ENCODE results near the gene CT47B1. TPM values are rescaled to one million over a fixed set of nuclear protein-coding genes. Genes with fewer than 3 reads are reported as not detected.
"Not testable (repeated sequence)": the region's sequence is repeated elsewhere in the genome, so short reads cannot be mapped to it uniquely, and the experiment has no call there.

CT47B1 gene
- total and polyA plus RNA-seq, 11 donors, result not detected

- H3K4me1 ChIP-seq, result no peaks in the 10 kb centered on the region
- peaks cover 0 to 4% (median 0%) of the 10 kb centered on the region in 9 donors for H3K27me3 ChIP-seq
- no peaks in the 10 kb centered on the region for H3K36me3 ChIP-seq
- no peak overlapping the region for H3K4me3 ChIP-seq
- no peak overlapping the region for H3K27ac ChIP-seq
- DNase-seq (no peak), ATAC-seq (no peak)
- intact Hi-C loops (cut with DNase I), result no loop called here
- TF ChIP-seq POLR2A (IDR thresholded peaks at IDR 0.05), result no peak
- no peak for TF ChIP-seq CTCF (IDR thresholded peaks at IDR 0.05)
- no peaks in the 10 kb centered on the region for H3K9me3 ChIP-seq
Observed at GRCh38 chrX:120839491-120839890, 36.2 kb downstream of the CT47B1 start.

- H3K9me3 ChIP-seq, result peaks cover 0 to 22% (median 0%) of the 10 kb centered on the region in 12 donors
- H3K27ac ChIP-seq; H3K27me3 ChIP-seq; DNase-seq; H3K4me3 ChIP-seq; ATAC-seq; H3K36me3 ChIP-seq; H3K4me1 ChIP-seq; intact Hi-C loops (cut with DNase I): not testable (repeated sequence)
- 84 to 91% (median 89%) methylated on average over 1 of the region's 1 CpG for WGBS, 4 donors
Observed at GRCh38 chrX:120827213-120827612, 48.5 kb downstream of the CT47B1 start.

GRCh38 chrX:120825146-120825545 is 50.5 kb downstream of the CT47B1 start:
- H3K36me3 ChIP-seq, result no peaks in the 10 kb centered on the region
- H3K4me1 ChIP-seq, result no peaks in the 10 kb centered on the region
- H3K4me3 ChIP-seq, result no peak overlapping the region
- 39 to 65% (median 45%) methylated on average over 2 of the region's 2 CpGs for WGBS, 4 donors
- H3K27ac ChIP-seq, result no peak overlapping the region
- no peak for TF ChIP-seq POLR2A (IDR thresholded peaks at IDR 0.05)
- TF ChIP-seq CTCF (IDR thresholded peaks at IDR 0.05), result no peak
- ATAC-seq (no peak), DNase-seq (no peak)
- intact Hi-C loops (cut with DNase I), result no loop called here
- H3K27me3 ChIP-seq, result no peaks in the 10 kb centered on the region
- peaks cover 0 to 18% (median 0%) of the 10 kb centered on the region in 12 donors for H3K9me3 ChIP-seq

- intact Hi-C loops (cut with DNase I), result no loop called here
- WGBS, 4 donors, result 65 to 88% (median 83%) methylated on average over 1 of the region's 1 CpG
- no peak overlapping the region for H3K4me3 ChIP-seq
- H3K9me3 ChIP-seq, result peaks cover 0 to 14% (median 0%) of the 10 kb centered on the region in 12 donors
- no peak for TF ChIP-seq CTCF (IDR thresholded peaks at IDR 0.05)
- no peak for TF ChIP-seq POLR2A (IDR thresholded peaks at IDR 0.05)
- H3K36me3 ChIP-seq, result no peaks in the 10 kb centered on the region
- ATAC-seq, result no peak
- no peak for DNase-seq
- no peaks in the 10 kb centered on the region for H3K4me1 ChIP-seq
- no peak overlapping the region for H3K27ac ChIP-seq
- H3K27me3 ChIP-seq, result no peaks in the 10 kb centered on the region
Observed at GRCh38 chrX:120824021-120824420, 51.6 kb downstream of the CT47B1 start.

GRCh38 chrX:120823556-120823955 is 52.1 kb downstream of the CT47B1 start:
- no peak for DNase-seq
- TF ChIP-seq POLR2A (IDR thresholded peaks at IDR 0.05) (no peak), CTCF (IDR thresholded peaks at IDR 0.05) (no peak)
- Histone ChIP-seq H3K27ac (no peak overlapping the region), H3K4me3 (no peak overlapping the region), H3K4me1 (no peaks in the 10 kb centered on the region), H3K36me3 (no peaks in the 10 kb centered on the region), H3K27me3 (no peaks in the 10 kb centered on the region), H3K9me3 (peaks cover 0 to 14% (median 0%) of the 10 kb centered on the region in 12 donors)
- intact Hi-C loops (cut with DNase I), result no loop called here
- no peak for ATAC-seq

Measured in heart left ventricle (tissue), 16 donors.